GM10248 (cell line): ENCODE results near the gene LETM1.

Source experiments
- CTCF ChIA-PET: fragments of 300-600 bp; sonication (Branson Sonifier 250); formaldehyde crosslinking; extraction: SDS; loops from one replicate; lab custom pipeline; 2021; ENCODE audit warnings: antibody characterized with exemption; lab: Yijun Ruan, JAX
- POLR2A ChIA-PET: fragments of 350-650 bp; sonication (Branson Sonifier 250); formaldehyde crosslinking; extraction: SDS; loops from one replicate; lab custom pipeline; 2020; ENCODE audit warnings: antibody characterized with exemption; lab: Yijun Ruan, JAX
- DNase-seq: peaks from one replicate; pipeline ENCODE4 v3.0.0; 2012; ENCODE audit errors: extremely low spot score
- TF ChIP-seq, protein P1 (sequence below): IDR thresholded peaks from 2 replicates; pipeline ENCODE4 v1.5.1; 2012; ENCODE audit warnings: mild to moderate bottlenecking, low read depth; ENCODE audit errors: extremely low read depth, missing control alignments, control extremely low read depth

The LETM1 gene

DNA sequence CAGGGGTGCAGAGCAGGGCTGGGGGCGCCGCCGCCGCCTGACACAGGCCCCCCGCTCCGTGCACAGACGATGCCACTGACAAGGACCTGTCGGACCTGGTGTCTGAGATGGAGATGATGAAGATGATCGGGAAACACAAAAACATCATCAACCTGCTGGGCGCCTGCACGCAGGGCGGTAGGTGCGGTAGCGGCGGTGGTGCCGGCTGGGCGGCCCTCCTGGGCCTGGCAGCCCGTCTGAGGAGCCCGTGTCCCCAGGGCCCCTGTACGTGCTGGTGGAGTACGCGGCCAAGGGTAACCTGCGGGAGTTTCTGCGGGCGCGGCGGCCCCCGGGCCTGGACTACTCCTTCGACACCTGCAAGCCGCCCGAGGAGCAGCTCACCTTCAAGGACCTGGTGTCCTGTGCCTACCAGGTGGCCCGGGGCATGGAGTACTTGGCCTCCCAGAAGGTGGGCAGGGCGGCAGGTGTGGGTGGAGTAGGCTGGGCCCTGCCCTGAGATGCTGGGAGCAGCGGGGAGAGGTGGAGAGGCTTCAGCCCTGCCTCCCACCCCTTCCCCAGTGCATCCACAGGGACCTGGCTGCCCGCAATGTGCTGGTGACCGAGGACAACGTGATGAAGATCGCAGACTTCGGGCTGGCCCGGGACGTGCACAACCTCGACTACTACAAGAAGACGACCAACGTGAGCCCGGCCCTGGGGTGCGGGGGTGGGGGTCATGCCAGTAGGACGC is 50.3 kb downstream of the LETM1 start:
- TF ChIP-seq, protein P1, sequence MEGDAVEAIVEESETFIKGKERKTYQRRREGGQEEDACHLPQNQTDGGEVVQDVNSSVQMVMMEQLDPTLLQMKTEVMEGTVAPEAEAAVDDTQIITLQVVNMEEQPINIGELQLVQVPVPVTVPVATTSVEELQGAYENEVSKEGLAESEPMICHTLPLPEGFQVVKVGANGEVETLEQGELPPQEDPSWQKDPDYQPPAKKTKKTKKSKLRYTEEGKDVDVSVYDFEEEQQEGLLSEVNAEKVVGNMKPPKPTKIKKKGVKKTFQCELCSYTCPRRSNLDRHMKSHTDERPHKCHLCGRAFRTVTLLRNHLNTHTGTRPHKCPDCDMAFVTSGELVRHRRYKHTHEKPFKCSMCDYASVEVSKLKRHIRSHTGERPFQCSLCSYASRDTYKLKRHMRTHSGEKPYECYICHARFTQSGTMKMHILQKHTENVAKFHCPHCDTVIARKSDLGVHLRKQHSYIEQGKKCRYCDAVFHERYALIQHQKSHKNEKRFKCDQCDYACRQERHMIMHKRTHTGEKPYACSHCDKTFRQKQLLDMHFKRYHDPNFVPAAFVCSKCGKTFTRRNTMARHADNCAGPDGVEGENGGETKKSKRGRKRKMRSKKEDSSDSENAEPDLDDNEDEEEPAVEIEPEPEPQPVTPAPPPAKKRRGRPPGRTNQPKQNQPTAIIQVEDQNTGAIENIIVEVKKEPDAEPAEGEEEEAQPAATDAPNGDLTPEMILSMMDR, result no peak
- ChIA-PET CTCF (interaction anchor here (0.8 to 1.1 kb wide), 2 partner anchors 57 to 113 kb away, joined by 3 read pairs; no protein-coding TSS in a partner anchor), POLR2A (no interaction called here)
- DNase-seq, result no peak

DNA sequence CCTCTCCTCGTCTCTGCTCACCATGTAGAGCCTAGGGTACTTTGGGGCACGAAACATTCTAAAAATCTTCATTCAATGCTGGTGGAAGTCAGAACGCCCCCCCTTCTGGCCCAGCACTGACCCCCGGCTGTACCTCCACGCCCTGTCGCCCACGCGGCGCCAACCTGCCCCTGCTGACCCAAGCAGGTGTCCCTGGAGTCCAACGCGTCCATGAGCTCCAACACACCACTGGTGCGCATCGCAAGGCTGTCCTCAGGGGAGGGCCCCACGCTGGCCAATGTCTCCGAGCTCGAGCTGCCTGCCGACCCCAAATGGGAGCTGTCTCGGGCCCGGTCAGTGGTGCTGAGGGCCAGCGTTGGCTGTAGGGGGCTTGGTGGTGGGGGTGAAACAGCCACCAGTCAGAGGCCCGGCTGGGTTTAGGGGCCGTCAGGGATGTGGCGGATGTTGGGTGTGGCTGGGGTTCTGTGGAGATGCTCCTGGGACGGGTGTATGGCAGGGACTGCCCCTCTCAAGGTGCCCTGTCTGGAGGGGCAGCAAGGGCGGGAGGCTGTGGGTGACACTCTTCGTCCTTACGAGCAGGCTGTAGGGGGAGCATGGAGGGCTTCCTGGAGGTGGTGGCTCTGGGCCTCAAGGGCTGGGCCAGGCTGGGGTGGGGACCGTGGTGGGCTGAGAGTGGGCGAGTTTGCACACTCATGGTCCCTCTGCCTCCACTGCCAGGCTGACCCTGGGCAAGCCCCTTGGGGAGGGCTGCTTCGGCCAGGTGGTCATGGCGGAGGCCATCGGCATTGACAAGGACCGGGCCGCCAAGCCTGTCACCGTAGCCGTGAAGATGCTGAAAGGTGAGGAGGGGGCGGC is 51.1 kb downstream of the LETM1 start:
- POLR2A ChIA-PET, result no interaction called here
- no peak for DNase-seq
- TF ChIP-seq, protein P1, result no peak
- CTCF ChIA-PET, result interaction anchor here (1.5 kb wide), 1 partner anchor 40 kb away, joined by 4 read pairs; no protein-coding TSS in a partner anchor

DNA sequence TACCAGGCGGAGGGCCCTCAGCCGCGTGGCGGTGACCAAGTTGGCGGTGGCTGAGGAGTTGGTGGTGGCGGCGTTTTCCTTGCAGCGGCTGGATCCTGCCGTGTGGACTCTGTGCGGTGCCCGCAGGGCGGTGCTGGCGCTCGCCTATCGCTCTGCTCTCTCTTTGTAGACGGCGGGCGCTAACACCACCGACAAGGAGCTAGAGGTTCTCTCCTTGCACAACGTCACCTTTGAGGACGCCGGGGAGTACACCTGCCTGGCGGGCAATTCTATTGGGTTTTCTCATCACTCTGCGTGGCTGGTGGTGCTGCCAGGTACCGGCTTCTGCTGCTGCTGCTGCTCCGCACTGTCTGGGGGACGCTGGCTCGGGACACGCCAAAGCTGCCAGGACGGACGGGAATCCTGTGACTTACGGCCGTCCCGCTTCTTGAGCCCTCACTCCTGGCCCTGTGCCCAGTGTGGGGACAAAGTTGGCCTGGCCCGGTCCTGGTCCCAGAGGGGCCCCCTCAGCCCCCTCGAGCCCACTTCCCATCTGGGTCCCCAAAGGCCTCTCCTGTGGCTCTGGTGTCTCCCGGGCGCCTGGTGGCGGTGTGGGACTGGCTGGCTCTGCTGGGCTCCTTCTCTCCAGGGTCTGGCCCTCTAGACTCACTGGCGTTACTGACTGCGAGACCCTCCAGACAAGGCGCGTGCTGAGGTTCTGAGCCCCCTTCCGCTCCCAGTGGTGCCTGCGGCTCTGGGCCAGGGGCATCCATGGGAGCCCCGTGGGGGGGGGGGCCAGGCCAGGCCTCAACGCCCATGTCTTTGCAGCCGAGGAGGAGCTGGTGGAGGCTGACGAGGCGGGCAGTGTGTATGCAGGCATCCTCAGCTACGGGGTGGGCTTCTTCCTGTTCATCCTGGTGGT is 52.2 kb downstream of the LETM1 start:
- CTCF ChIA-PET, result interaction anchor here (1.2 to 2.0 kb wide), 3 partner anchors 39 to 111 kb away, joined by 3 to 8 read pairs (median 4); no protein-coding TSS in a partner anchor
- POLR2A ChIA-PET, result no interaction called here
- TF ChIP-seq, protein P1, result no peak
- no peak for DNase-seq

DNA sequence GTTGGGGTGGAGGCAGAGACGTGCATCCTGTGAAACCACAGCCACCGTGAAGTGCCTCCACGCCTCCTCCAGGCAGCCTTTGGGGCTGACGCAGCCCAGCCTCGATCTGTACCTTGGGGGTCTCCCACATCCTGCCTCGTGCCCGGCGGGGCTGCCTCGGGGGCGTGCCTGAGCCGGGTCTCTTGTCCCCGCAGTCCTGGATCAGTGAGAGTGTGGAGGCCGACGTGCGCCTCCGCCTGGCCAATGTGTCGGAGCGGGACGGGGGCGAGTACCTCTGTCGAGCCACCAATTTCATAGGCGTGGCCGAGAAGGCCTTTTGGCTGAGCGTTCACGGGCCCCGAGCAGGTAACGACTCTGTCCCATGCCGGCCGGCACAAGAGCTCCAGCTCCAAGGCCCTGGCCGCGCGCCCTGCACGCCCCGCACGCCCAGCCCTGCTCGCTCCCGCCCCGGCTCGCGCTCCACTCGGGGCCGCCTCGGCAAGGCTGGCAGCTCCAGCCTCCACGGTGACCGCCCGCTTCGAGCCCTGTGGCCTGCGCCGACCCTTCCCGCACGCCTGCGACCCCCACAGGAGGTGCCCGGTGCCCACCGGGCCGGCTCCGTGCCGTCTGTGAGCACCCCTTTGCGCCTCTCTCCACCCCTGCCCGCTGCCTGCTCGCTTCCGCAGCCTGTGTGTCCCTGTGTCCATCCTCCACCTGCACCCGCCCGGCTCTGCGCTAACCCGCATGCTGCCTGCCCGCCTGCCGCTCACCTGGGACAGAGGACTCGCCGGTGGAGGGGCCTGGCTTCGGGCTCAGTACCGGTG is 53.0 kb downstream of the LETM1 start:
- POLR2A ChIA-PET, result no interaction called here
- TF ChIP-seq, protein P1, result no peak
- no peak for DNase-seq
- CTCF ChIA-PET, result interaction anchor here (1.2 to 2.0 kb wide), 3 partner anchors 38 to 110 kb away, joined by 3 to 8 read pairs (median 4); no protein-coding TSS in a partner anchor

DNA sequence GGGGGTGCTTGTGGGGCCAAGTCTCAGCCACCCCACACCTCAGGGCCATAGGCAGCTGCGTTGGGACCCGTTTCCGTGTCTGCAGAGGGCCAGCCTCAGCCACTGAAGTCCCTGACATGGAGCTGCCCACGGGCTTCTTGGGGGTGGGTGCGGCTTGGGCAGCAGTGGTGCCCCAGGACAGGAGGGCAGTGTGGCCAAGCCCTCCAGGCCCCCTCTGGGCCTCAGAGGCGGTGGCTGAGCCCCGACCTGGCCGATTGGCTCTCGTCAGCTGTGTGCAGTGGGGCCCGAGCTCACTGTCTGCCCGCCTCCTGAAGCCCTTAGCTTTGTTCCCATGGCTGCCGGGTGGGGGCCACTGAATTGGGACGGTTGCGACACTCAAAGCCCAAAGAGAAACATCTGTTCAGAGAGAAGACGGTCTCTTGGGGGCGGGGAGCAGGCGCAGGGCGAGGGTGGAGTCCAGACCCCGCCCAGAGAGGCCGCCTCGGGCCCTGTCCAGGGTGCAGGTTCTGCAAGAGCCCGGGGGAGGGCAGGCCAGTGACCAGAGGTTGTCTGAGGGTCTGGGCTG is 53.7 kb downstream of the LETM1 start:
- ChIA-PET CTCF (interaction anchor here (2.0 kb wide), 1 partner anchor 54 kb away, joined by 8 read pairs; no protein-coding TSS in a partner anchor), POLR2A (no interaction called here)
- DNase-seq, result no peak
- TF ChIP-seq, protein P1, result no peak
